ENCODE data around the gene TMC1.
"Not testable (repeated sequence)": the region's sequence is repeated elsewhere in the genome, so short reads cannot be mapped to it uniquely, and the experiment has no call there.

The TMC1 gene

GRCh38 chr9:72772661-72773060 is 251.3 kb downstream of the TMC1 start:
- no peak for DNase-seq (ENCODE audit: low spot score)

GRCh38 chr9:72773570-72773969 is 252.2 kb downstream of the TMC1 start:
- no peak for DNase-seq (ENCODE audit: low spot score)

- no peak for DNase-seq (ENCODE audit: low spot score)
Measured at GRCh38 chr9:72775570-72775969, 254.2 kb downstream of the TMC1 start.

DNA sequence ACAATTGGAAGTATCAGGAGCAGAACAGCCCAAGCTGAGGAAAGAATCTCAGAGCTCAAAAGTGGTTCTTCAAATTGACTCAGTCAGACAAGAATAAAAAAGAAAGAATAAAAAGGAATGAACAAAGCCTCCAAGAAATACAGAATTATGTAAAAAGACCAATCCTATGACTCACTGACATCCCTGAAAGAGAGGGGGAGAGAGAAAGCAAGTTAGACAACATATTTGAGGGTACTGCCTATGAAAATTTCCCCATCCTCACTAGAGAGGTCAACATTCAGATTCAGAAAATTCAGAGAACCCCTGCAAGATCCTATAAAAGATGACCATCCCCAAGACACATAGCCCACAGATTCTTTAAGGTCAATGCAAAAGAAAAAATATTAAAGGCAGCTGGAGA is 258.2 kb downstream of the TMC1 start:
- no peak for DNase-seq (ENCODE audit: low spot score)

GRCh38 chr9:72786948-72787347 is 265.5 kb downstream of the TMC1 start:
- no peak for DNase-seq (ENCODE audit: low spot score)

DNA sequence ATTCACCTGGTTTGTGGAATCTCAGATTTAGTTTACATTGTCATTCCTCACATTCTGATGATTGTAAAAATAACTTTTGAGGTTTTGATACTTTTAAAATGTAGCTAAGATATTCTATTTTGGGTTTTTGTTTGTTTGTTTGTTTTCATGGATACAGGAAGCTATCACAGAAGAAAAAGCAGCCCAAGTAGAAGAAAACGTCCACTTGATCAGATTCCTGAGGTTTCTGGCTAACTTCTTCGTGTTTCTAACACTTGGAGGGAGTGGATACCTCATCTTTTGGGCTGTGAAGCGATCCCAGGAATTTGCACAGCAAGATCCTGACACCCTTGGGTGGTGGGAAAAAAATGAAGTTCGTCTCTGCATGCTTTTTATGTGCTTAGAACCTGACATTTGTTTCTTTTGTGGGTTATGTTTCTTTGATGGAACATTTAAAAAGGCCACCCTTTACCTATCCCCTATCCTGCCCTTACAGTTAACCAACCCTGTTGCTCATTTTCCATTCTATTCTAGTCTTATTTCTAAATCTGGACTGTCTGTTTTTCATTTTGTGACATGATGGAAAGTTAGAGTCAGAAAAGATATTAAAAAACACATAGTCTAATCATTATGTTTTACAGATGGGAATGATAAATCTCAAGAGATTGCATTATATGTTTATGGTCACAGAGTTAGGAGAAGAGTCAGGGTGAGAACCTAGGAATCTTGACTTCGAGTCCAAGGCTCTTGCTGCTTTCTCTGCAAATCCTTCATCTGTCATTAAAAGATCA is 267.7 kb downstream of the TMC1 start:
- DNase-seq (ENCODE audit: low spot score), result no peak

- no peak for DNase-seq (ENCODE audit: low spot score)
Measured at GRCh38 chr9:72789885-72790284, 268.5 kb downstream of the TMC1 start.

DNA sequence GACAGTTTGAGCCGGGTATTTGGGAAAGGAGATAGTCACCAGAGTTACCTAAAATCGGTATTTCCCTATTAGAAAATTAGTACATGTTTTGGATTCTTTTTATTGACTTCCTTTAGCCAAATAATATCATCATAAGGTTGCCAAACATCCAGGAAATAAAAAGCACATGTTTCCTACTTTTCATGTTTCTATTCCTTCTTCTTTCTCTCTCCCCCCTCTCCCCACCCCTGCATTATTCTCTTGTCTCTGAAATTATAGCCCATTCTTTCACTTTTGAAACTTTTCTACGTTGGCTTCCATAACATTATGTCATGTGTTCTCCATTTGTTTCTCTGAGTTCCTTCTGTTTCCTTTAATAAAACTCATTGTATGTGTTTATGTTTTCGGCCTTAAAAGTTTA is 269.6 kb downstream of the TMC1 start:
- DNase-seq (ENCODE audit: low spot score), result no peak

DNA sequence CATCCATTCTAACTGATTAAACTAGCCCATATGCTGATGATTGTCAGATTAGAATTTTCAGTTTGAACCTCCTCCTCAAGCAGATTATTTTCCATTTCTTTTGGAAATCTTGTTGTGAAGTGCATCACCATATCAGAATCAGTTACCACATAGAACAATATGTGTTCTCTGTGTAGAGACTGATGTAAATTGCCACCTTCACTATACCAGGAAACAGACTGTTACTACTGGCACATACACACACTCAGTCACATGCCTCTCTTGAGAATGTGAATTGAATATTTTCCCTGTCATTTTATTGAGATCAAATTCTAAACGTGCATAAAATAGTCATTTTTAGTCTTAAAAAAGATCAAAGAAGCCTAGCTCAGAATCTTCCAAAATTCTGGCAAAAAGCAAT is 270.0 kb downstream of the TMC1 start:
- DNase-seq (ENCODE audit: low spot score), result no peak

GRCh38 chr9:72794946-72795345 is 273.5 kb downstream of the TMC1 start:
- DNase-seq (ENCODE audit: low spot score), result no peak

DNA sequence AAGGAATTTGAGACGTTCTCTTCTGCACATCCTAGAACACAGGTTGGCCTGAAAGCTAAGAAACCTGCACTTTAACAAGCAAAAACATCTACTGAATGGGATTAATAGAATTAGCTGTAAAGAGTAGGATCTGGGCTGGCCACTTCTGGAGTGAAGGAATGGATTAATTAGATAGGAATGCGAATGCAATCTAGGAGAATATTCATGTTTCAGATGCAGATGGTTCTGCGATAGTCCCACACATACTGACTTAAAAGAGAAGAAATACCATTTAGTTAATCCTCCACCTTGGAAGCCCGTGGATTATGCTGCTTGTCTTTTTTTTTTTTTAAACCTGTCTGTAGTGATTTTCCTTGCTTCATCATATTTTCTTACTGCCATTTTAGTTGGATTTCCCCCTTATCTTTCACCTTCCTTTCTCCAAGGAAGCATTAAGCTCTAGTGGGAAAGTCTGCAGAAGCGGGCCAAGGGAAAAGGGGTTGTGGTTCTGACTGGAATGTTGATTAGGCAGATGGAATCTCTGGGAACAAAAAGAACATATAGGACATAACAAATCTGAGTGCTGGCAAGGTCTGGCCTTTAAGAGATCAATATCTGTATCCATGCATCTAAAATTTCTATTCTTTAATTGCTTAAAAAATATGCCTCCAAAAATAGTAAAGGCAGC is 279.1 kb downstream of the TMC1 start:
- DNase-seq (ENCODE audit: low spot score), result no peak

DNA sequence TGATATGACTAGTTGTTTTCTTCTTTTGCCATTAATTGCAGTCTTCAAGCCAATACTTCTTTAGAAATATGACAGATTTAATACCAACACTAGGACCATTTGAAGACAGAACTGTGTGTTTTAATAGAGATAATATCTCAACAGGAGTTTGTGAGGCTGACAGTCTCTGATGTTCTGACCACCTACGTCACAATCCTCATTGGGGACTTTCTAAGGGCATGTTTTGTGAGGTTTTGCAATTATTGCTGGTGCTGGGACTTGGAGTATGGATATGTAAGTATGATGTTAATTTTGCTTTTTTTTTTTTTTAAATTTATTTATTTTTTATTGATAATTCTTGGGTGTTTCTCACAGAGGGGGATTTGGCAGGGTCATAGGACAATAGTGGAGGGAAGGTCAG is 283.8 kb downstream of the TMC1 start:
- no peak for DNase-seq (ENCODE audit: low spot score)

DNA sequence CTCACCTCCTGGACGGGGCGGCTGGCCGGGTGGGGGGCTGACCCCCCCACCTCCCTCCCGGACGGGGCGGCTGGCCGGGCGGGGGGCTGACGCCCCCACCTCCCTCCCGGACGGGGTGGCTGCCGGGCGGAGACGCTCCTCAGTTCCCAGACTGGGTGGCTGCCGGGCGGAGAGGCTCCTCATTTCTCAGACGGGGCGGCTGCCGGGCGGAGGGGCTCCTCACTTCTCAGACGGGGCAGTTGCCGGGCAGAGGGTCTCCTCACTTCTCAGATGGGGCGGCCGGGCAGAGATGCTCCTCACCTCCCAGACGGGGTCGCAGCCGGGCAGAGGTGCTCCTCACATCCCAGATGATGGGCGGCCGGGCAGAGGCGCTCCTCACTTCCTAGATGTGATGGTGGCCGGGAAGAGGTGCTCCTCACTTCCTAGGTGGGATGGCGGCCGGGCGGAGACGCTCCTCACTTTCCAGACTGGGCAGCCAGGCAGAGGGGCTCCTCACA is 285.0 kb downstream of the TMC1 start:
- DNase-seq (ENCODE audit: low spot score), result not testable (repeated sequence)

DNA sequence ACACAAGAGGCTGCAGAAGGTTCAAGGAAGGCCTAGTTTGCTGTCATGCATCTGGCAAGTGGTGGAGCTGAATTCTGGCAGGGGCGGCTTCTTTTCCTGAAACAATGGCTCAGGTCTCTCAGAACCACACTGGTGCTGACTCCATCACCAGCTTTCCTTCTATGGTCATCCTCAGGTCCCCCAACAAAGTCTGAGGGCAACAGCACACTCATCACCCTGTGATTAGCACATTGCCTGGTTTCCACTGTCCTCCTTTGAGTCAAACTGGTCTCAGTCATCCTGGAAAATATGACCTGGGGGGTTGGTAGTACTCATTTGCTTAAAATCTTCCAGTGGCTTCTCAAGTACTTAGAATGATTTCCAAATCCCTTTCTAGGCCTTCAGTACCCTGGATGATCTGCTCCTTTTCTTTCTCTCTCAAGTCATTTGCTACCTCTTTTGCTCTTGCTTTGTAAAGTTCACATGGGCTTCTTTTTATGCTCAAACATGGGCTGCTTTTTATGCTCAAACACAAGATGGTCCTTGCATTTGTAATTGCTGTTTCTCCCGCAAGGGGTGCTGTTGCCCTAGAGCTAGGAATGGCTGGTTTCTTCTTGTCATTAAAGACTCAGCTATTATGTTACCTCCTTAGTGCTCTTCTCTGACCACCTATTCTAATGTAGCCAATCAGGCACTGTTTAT is 286.5 kb downstream of the TMC1 start:
- no peak for DNase-seq (ENCODE audit: low spot score)

GRCh38 chr9:72808446-72808768 is 287.0 kb downstream of the TMC1 start:
- DNase-seq (ENCODE audit: low spot score), result no peak

DNA sequence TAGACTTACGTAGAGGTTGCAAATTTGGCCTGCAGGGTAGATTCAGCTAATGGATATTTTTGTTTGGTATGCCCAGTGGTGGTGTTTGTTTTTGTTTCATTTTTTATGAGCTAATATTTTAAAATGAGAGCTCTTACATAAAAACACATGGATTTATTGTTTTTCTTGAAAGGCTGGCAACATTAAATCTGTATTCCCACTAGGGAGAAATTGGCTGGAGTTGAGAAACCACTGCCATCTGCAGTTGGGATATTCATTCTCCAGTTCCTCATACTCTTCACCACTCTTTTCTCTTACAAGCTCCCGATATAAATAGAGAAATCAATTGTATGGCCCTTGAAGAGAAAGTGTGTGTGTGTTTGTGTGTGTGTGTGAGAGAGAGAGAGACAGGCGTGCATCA is 288.2 kb downstream of the TMC1 start:
- DNase-seq (ENCODE audit: low spot score), result no peak

DNA sequence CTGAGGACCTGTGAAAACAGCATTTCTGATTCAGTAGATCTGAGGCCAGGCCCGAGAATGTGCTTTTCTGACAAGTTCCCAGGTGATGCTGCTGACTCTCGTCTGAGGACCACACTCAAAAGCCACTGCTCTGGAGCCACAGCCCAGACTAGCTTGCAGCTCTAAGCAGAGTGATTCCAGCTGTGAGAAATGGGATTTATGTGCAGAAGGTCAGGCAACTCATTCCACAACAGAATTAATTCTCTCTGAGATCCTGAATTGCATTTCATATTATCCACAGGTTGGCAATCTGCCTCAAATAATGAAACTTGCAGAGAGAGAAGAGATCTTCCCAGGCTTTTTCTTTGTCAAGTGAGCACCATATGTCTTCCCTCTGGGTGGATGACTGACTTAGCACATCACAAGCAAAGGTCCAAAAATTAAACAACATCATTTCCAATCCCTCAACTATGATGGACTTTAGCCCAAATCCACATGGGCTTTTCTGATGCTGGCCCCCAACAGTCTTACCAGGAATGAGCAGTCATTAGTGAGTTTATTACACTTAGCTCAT is 291.2 kb downstream of the TMC1 start:
- no peak for DNase-seq (ENCODE audit: low spot score)

DNA sequence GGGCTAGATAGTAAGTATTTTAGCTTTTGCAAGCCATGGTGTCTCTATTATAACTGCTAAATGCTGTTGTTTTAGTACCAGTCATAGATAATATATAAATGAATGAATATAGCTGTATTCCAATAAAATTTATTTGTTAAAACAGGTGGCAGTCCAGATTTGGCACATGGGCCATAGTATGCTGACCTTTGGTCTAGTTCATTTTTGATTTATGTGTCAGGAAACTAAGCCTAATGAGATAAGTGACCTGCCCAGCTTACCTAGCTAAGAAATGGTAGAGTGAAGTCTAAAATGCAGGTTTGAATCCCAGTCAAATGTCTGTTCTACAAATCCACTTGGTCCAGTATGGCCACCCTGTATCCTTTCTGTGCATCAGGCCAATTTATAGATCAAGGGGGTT is 292.1 kb downstream of the TMC1 start:
- no peak for DNase-seq (ENCODE audit: low spot score)

GRCh38 chr9:72814083-72814597 is 292.7 kb downstream of the TMC1 start:
- no peak for DNase-seq (ENCODE audit: low spot score)

DNA sequence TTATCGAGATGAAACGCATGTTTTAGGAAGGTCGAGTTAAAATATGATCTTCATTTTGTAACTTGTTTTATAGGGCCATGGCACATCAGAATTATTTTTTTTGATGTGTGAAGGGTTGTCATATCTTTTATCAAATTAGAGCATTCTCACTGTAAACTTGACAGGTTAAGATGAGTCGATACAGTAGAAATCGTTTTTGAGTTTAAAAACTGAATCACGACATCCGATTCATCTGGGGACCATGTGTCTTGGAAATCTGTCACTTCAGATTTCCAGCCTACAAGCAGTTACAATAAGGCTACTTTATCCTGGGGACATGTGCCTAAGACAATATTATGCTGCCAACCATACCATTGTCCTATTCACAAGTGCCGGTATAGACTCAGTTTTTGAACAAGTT is 295.3 kb downstream of the TMC1 start:
- no peak for DNase-seq (ENCODE audit: low spot score)

GRCh38 chr9:72817413-72817812 is 296.0 kb downstream of the TMC1 start:
- no peak for DNase-seq (ENCODE audit: low spot score)

- DNase-seq (ENCODE audit: low spot score), result no peak
Measured at GRCh38 chr9:72818385-72818784, 297.0 kb downstream of the TMC1 start.

DNA sequence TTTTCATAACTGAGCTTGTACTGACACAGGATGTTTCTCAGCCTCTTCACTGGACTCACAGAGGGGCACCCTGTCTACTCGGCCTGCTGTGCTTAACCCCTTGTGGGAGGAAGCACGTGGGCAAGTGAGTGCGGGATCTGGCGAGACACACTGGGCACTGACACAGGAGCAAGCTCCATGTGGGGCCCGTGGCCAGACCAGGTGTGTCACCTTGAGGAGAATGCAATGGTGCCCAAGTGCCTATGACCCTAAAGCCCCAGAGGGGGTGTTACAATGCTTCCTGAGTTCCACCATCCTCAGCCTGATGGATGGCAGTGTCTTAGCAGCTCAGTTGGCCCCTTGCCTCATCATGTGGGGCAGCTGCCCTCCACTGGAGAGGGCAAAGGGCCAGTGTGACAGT is 302.6 kb downstream of the TMC1 start:
- DNase-seq (ENCODE audit: low spot score), result no peak

All from putamen (tissue), 1 donor.